ENCODE data around the gene NDUFA13. TPM values are rescaled to one million over a fixed set of nuclear protein-coding genes. Genes with fewer than 3 reads are reported as not detected.

The NDUFA13 gene
- total RNA-seq, 1 donor from 2014 or later, result 182 TPM

DNA sequence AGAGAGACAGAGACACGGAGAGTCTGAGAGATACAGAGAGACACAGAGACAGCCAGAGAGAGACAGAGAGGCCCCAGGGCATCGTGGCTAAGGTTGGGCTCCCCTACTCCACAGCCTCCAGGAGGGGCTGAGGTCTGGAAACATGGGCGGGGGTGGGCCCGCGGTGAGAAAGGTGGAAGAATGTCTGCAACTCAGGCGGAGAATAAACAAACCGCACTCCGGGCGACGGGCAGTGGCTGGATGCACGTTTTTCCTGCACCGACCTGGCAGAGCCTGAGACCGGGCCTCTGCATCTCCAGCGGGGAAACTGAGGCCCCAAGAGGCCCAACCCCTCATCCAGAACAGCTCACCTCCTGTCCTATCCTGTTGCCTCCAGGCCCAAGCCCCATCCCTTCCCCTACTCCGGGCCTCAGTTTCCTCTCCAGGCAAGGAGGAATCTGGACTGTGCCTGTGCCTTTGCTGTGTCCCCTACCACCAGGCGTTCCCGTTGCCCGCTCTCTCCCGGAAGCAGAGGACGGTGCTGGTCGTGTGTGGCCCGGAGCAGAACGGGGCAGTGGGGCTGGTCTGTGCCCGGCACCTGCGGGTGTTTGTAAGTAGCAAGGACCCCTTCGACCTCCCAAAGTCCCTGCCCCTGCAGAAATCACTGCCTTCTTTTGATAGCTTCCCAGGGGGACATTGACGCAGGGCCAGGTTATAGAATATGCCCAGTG is 18.7 kb downstream of the NDUFA13 start:
- Histone ChIP-seq H3K27me3 (ENCODE audit: control insufficient read depth, insufficient read depth, low read length) (peaks cover 15% of the 10 kb centered on the region), H3K4me3 (ENCODE audit: low read depth, low read length) (no peak overlapping the region), H3K36me3 (ENCODE audit: control insufficient read depth, insufficient read depth, low read length) (no peaks in the 10 kb centered on the region)
- TF ChIP-seq, protein P1, sequence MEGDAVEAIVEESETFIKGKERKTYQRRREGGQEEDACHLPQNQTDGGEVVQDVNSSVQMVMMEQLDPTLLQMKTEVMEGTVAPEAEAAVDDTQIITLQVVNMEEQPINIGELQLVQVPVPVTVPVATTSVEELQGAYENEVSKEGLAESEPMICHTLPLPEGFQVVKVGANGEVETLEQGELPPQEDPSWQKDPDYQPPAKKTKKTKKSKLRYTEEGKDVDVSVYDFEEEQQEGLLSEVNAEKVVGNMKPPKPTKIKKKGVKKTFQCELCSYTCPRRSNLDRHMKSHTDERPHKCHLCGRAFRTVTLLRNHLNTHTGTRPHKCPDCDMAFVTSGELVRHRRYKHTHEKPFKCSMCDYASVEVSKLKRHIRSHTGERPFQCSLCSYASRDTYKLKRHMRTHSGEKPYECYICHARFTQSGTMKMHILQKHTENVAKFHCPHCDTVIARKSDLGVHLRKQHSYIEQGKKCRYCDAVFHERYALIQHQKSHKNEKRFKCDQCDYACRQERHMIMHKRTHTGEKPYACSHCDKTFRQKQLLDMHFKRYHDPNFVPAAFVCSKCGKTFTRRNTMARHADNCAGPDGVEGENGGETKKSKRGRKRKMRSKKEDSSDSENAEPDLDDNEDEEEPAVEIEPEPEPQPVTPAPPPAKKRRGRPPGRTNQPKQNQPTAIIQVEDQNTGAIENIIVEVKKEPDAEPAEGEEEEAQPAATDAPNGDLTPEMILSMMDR (IDR thresholded peaks at IDR 0.05; ENCODE audit: insufficient read depth, low read length, severe bottlenecking), result no peak
- DNase-seq (ENCODE audit: low read depth) (no peak), FAIRE-seq (no peak)

DNA sequence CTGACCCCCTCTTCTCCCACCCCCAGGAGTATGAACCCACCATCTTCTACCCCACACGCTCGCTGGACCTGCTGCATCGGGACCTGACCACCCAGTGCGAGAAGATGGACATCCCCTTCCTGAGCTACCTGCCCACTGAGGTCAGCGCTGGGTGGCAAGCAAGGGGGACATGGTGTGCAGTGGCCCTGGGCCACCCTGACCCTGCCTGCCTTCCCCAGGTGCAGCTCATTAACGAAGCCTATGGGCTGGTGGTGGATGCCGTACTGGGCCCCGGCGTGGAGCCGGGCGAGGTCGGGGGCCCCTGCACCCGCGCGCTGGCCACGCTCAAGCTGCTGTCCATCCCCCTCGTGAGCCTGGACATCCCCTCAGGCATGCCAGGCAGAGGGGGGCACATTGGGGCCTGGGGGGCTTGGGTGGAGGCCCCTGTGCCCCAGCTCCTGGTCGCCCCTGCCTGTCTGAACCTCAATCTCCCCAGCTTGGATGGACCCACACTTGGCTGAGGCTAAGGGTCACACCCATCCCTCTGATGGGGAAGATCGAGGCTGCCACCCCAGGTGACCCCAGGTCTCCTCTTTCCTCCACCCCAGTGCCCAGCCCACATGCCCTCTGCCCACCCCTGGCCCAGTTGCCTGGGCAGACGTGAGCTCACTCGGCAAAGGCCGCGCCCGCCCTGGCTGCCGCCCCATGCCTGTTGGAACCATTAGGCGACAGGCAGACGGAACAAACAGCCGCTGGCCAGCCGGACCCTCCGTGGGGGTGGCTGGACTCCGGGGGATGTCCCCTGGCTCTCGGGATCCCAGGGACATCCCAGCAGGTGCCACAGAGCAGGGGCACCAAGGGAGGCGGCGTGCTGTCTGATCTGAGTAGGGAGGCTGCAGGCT is 19.5 kb downstream of the NDUFA13 start:
- DNase-seq (ENCODE audit: low read depth) (no peak), FAIRE-seq (no peak)
- Histone ChIP-seq H3K27me3 (ENCODE audit: control insufficient read depth, insufficient read depth, low read length) (peaks cover 18% of the 10 kb centered on the region), H3K36me3 (ENCODE audit: control insufficient read depth, insufficient read depth, low read length) (no peaks in the 10 kb centered on the region), H3K4me3 (ENCODE audit: low read depth, low read length) (no peak overlapping the region)
- TF ChIP-seq, protein P1 (IDR thresholded peaks at IDR 0.05; ENCODE audit: insufficient read depth, low read length, severe bottlenecking), result no peak

DNA sequence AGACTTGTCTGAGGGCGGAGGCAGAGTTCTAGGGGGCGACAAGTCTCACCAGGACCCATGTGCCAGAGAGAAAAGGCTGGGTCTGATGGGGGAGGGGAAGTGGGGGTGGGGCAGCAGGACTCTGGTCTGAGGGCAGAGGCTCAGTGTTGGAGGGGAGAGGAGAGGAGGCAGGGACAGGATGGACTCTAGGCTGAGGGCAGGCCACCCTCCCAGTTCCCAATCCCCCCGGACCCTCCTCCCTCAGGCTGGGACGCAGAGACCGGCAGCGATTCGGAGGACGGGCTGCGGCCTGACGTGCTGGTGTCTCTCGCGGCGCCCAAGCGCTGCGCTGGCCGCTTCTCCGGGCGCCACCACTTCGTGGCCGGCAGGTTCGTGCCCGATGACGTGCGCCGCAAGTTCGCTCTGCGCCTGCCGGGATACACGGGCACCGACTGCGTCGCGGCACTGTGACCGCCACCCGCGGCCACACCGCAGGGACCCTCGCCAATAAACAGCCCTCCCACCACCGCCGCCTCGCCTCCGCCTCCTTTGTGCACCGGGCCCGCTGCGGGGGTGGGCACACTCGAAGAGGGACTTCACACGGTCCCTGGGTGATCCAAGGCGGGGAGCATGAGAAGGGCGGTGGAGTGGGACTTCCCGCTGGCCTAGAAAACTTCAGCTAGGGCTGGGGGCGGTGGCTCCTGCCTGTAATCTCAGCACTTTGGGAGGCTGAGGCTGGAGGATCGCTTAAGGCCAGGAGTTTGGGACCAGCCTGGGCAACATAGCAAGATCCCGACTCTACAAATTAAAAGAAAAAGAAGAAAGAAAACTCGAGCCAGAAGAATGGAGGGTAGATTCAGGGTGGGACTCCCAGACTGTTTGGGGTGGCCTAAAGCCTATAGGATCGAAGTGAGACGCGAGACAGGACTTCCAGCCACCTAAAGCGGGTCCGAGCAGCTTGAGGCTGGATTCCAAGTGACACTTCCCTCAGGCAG is 21.3 kb downstream of the NDUFA13 start:
- TF ChIP-seq, protein P1 (IDR thresholded peaks at IDR 0.05; ENCODE audit: insufficient read depth, low read length, severe bottlenecking), result no peak
- Histone ChIP-seq H3K36me3 (ENCODE audit: control insufficient read depth, insufficient read depth, low read length) (no peaks in the 10 kb centered on the region), H3K4me3 (ENCODE audit: low read depth, low read length) (no peak overlapping the region), H3K27me3 (ENCODE audit: control insufficient read depth, insufficient read depth, low read length) (peaks cover 18% of the 10 kb centered on the region)
- no peak for DNase-seq (ENCODE audit: low read depth)
- FAIRE-seq, result no peak

DNA sequence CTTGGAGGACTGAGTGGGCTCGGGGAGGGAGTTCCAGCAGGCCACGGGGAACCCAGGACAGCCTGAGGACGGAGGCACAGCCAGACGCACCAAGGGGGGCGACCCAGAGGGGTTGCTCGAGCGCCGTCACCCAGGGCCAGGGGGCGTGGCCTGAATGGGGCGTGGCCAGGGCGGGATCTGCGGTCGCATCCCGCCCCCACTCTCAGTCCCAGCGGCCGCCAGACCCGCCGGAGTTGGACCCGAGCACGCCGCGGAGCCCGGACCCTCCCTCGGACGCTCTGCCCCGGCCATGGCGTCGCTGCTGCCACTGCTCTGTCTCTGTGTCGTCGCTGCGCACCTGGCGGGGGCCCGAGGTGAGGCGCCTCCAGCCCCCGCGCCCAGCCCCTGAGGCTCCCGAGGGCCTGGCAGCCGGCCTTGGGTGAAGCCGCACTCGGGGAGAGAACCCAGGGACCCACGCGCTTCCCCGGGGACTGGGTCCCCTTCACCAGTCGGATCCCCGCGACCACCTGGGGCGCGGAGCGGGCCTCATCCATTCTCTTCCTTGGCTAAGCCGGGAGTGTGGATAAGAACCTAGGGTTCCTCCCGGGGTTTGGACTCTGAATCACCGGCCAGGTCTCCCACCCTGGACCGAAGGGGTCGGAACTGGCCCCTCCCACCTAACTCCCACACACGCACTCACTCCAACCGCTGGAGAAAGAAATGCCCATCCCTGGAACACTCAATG is 22.2 kb downstream of the NDUFA13 start, which contains the start of gene CILP2:
Gene CILP2, plus strand, starts transcription at position 205 of the 724 bp plus-strand sequence. Its CDS starts 85 bp downstream, at position 290.
- DNase-seq (ENCODE audit: low read depth), result no peak
- TF ChIP-seq, protein P1 (IDR thresholded peaks at IDR 0.05; ENCODE audit: insufficient read depth, low read length, severe bottlenecking), result no peak
- peak within 1 kb of the TSS; percentile 15 for H3K4me3 ChIP-seq (ENCODE audit: low read depth, low read length)
- peaks cover 18% of the 10 kb centered on the region for H3K27me3 ChIP-seq (ENCODE audit: control insufficient read depth, insufficient read depth, low read length)
- no peaks in the 10 kb centered on the region for H3K36me3 ChIP-seq (ENCODE audit: control insufficient read depth, insufficient read depth, low read length)
- no peak for FAIRE-seq

DNA sequence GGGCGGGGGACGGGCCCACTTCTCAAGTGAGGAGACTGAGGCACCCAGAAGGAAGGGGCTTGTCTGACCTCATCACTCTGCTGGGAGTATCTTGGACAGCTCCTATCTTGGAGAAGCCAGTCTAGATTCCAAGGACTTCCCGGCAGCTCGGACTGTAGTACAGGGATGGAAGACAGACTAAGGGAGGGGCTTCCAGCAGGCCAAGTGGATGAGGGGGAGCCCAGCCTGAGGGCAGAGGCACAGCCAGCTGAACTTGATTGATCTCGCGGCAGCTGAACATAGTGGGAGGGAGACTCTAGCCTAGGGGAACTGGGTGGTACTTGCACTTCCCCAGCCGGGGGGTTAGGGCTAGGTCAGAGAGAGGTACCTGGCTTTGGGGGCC is 22.8 kb downstream of the NDUFA13 start:
- TF ChIP-seq, protein P1 (IDR thresholded peaks at IDR 0.05; ENCODE audit: insufficient read depth, low read length, severe bottlenecking), result no peak
- no peak for DNase-seq (ENCODE audit: low read depth)
- no peak for FAIRE-seq
- no peaks in the 10 kb centered on the region for H3K36me3 ChIP-seq (ENCODE audit: control insufficient read depth, insufficient read depth, low read length)
- no peak overlapping the region for H3K4me3 ChIP-seq (ENCODE audit: low read depth, low read length)
- H3K27me3 ChIP-seq (ENCODE audit: control insufficient read depth, insufficient read depth, low read length), result peaks cover 18% of the 10 kb centered on the region

All from bronchial epithelial cell (primary cell).